ENCODE data around the gene HUWE1.
"Not testable (repeated sequence)": the region's sequence is repeated elsewhere in the genome, so short reads cannot be mapped to it uniquely, and the experiment has no call there.

Gene HUWE1

GRCh38 chrX:53686151-53686885, at the start of gene HUWE1:
HUWE1 (minus strand) TSS chrX:53686719; CDS start chrX:53654107, 32,612 bp downstream.
- peak; percentile 81 for DNase-seq

GRCh38 chrX:53732797-53733196, 46.3 kb upstream of the HUWE1 start:
- no peak for DNase-seq

GRCh38 chrX:53729751-53730150, 43.2 kb upstream of the HUWE1 start:
- no peak for DNase-seq

GRCh38 chrX:53728506-53728905, 42.0 kb upstream of the HUWE1 start:
- DNase-seq: no peak

- DNase-seq: no peak
Measured at GRCh38 chrX:53724872-53725271, 38.4 kb upstream of the HUWE1 start.

- no peak for DNase-seq
Measured at GRCh38 chrX:53723381-53723780, 36.9 kb upstream of the HUWE1 start.

GRCh38 chrX:53721610-53722009, 35.1 kb upstream of the HUWE1 start:
- DNase-seq: not testable (repeated sequence)

- not testable (repeated sequence) for DNase-seq
Measured at GRCh38 chrX:53719666-53720065, 33.1 kb upstream of the HUWE1 start.

GRCh38 chrX:53718073-53718472, 31.6 kb upstream of the HUWE1 start:
- no peak for DNase-seq

GRCh38 chrX:53717205-53717604, 30.7 kb upstream of the HUWE1 start:
- DNase-seq: no peak

GRCh38 chrX:53716328-53717088, 30.0 kb upstream of the HUWE1 start:
- no peak for DNase-seq

- no peak for DNase-seq
Measured at GRCh38 chrX:53715346-53715924, 28.9 kb upstream of the HUWE1 start.

- no peak for DNase-seq
Measured at GRCh38 chrX:53714580-53715345, 28.2 kb upstream of the HUWE1 start.

- DNase-seq: no peak
Measured at GRCh38 chrX:53713987-53714579, 27.6 kb upstream of the HUWE1 start.

- DNase-seq: no peak
Measured at GRCh38 chrX:53711436-53711835, 24.9 kb upstream of the HUWE1 start.

- no peak for DNase-seq
Measured at GRCh38 chrX:53704854-53705253, 18.3 kb upstream of the HUWE1 start.

- DNase-seq: no peak
Measured at GRCh38 chrX:53704294-53704693, 17.8 kb upstream of the HUWE1 start.

- no peak for DNase-seq
Measured at GRCh38 chrX:53695946-53696549, 9.5 kb upstream of the HUWE1 start.

- no peak for DNase-seq
Measured at GRCh38 chrX:53694642-53695041, 8.1 kb upstream of the HUWE1 start.

- no peak for DNase-seq
Measured at GRCh38 chrX:53688300-53688699, 1.8 kb upstream of the HUWE1 start.

GRCh38 chrX:53685711-53686110, 808 bp downstream of the HUWE1 start:
- DNase-seq: no peak
